Suprapubic skin (tissue), 4 donors: ENCODE data around the gene UNC45B.

Source experiments
- EP300 ChIP-seq: sonication (generic); formaldehyde crosslinking; IDR thresholded peaks from one replicate; pipeline ENCODE4 v1.6.1; 2017; ENCODE audit warnings: antibody characterized with exemption
- POLR2A ChIP-seq, 2 donors: fragments of 450-650 bp; IDR thresholded peaks; one replicate each; pipeline ENCODE4 v1.6.1; 2017; ENCODE audit warnings: antibody characterized with exemption in 2 of 2, mild to moderate bottlenecking in 2 of 2, moderate library complexity in 2 of 2
- POLR2AphosphoS5 ChIP-seq, 3 donors: sonication (generic); formaldehyde crosslinking; IDR thresholded peaks; one replicate each; pipeline ENCODE4 v1.6.1; 2017; ENCODE audit warnings: antibody characterized with exemption in 3 of 3
- TF ChIP-seq, protein P1 (sequence below), 2 donors: fragments of 200-600 bp in 1 of 2; fragments of 450-650 bp in 1 of 2; sonication (generic) in 1 of 2; IDR thresholded peaks; one replicate each; pipeline ENCODE4 v1.5.1; 2016 to 2019; ENCODE audit warnings: antibody characterized with exemption in 2 of 2, mild to moderate bottlenecking in 1 of 2, moderate library complexity in 1 of 2

DNA sequence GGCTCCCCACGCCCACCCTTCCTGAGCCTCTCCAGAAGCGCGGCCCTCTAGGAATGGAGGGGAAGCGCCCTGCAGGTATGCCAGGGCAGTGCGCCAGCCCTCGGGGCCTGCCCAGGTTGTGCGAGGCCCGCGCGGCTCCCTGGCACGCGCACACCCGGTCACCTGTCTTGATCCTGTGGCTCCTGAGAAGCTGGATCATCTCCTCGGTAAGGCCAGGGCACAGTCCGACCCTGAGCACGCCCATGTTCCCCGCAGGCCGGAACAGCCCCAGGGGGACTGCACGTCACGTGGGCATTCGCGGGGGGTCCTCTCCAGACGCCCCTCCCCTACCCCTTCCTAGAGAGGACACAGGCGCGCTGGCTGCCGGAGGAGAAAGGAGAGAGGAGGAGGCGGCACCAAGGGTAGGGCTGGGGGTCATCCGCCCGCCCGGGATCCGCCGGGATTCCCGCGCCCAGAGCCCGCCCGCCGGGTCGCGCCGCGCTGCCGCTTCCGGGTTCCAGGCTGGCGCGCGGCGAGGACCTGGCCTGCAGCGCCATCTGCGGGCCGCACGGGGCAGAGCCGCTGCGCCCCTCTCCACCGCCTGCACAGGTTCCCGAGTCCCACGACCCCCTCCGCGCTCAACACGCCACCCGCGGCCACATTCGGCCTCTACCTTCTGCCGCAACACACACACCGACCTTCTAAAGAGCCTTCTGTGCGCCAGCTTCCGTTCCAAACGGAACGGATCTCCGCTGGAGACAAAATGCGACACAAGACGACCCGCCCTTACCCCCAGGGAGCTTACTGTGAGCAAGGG is 28.0 kb upstream of the UNC45B start, which contains the start of gene RAD51D:
- TF ChIP-seq, protein P1, sequence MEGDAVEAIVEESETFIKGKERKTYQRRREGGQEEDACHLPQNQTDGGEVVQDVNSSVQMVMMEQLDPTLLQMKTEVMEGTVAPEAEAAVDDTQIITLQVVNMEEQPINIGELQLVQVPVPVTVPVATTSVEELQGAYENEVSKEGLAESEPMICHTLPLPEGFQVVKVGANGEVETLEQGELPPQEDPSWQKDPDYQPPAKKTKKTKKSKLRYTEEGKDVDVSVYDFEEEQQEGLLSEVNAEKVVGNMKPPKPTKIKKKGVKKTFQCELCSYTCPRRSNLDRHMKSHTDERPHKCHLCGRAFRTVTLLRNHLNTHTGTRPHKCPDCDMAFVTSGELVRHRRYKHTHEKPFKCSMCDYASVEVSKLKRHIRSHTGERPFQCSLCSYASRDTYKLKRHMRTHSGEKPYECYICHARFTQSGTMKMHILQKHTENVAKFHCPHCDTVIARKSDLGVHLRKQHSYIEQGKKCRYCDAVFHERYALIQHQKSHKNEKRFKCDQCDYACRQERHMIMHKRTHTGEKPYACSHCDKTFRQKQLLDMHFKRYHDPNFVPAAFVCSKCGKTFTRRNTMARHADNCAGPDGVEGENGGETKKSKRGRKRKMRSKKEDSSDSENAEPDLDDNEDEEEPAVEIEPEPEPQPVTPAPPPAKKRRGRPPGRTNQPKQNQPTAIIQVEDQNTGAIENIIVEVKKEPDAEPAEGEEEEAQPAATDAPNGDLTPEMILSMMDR (IDR thresholded peaks at IDR 0.05) = peak; percentile 93 to 98
- no peak for TF ChIP-seq POLR2A (IDR thresholded peaks at IDR 0.05)
- no peak for TF ChIP-seq POLR2AphosphoS5 (IDR thresholded peaks at IDR 0.05)
- no peak for TF ChIP-seq EP300
